Heart left ventricle (tissue), 13 donors: ENCODE measurements around the gene CSNK1D.

Experiments used
- POLR2A ChIP-seq, 2 donors: fragments of 450-650 bp; IDR thresholded peaks; one replicate each; pipeline ENCODE4 v1.6.1; 2017; ENCODE audit warnings: antibody characterized with exemption in 2 of 2, mild to moderate bottlenecking in 2 of 2, moderate library complexity in 2 of 2
- TF ChIP-seq, protein P1 (sequence below), 12 donors: fragments of 200-600 bp; sonication (generic) in 4 of 12; IDR thresholded peaks; one replicate each; pipeline versions ENCODE4 v1.5.0 to v1.8.0; 2018 to 2022; ENCODE audit warnings: antibody characterized with exemption in 12 of 12, mild to moderate bottlenecking in 5 of 12
- donor health status: ischemic (EF 13 %, LVEDD 7.1; RV severe dilation, severe dysfunction).
- donor health status: DM: no; HTN: yes; CAD: no.
- donor health status: DM: no; HTN: no; CAD: no.
- donor health status: ischemic (EF 25% LVEDD 6.9; RV normal size, moderate dysfunction).
- donor health status: ischemic (EF 25% LVEDD 5.7; RV mildly dilated, moderate dysfunction).
- donor health status: ischemic (EF 35%, LVEDD 5.7; RV mildly dilated, moderate dysfunction).
- donor health status: nonischemic (EF 11% LVEDD 7.7; RV severe dilation, severe dysfunction).
- donor health status: DM: yes; HTN: yes; CAD: no.
- donor health status: PGD.
- donor health status: ischemic (EF 29% LVEDD 5.4; RV normal size, mild dysfunction).
- donor health status: nonischemic (EF 23%, LVEDD 6.1; RV moderate dilation, normal function).

DNA sequence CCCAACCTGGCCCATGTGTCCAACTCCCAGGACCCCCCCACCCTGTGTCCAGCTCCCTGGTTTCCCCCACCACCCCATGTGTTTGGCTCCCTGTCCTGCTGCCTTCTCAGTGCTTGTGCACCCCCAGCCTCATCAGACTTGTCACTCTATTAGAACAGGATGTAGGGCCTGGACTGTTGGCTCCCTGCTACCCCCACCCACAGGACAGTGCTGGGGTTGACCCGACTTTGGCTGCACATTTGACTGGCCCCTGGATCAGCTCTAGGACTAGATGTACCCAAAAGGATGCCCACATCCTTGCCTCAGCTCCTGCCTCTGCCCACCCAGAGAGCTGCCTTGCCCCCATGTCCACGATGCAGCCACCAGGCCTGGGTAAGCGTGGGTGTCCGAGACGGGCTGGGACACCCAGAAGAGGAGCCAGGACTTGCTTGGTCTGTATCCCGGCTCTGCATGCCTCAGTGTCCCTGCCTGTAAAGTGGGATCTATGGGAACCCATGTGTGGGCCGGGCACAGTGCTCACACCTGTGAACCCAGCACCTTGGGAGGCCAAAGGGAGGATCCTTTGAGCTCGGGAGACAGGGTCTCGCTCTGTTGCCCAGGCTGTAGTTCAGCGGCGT lies 59.4 kb downstream of the CSNK1D start:
- TF ChIP-seq POLR2A (IDR thresholded peaks at IDR 0.05) = no peak
- TF ChIP-seq, protein P1, sequence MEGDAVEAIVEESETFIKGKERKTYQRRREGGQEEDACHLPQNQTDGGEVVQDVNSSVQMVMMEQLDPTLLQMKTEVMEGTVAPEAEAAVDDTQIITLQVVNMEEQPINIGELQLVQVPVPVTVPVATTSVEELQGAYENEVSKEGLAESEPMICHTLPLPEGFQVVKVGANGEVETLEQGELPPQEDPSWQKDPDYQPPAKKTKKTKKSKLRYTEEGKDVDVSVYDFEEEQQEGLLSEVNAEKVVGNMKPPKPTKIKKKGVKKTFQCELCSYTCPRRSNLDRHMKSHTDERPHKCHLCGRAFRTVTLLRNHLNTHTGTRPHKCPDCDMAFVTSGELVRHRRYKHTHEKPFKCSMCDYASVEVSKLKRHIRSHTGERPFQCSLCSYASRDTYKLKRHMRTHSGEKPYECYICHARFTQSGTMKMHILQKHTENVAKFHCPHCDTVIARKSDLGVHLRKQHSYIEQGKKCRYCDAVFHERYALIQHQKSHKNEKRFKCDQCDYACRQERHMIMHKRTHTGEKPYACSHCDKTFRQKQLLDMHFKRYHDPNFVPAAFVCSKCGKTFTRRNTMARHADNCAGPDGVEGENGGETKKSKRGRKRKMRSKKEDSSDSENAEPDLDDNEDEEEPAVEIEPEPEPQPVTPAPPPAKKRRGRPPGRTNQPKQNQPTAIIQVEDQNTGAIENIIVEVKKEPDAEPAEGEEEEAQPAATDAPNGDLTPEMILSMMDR (IDR thresholded peaks at IDR 0.05) = no peak
